ENCODE measurements around the gene URGCP.

The URGCP gene

GRCh38 chr7:43890468-43890867 lies 15.9 kb downstream of the URGCP start:
- DNase-seq (ENCODE audit: low spot score), result no peak
- H2BK12ac ChIP-seq (ENCODE audit: low read length), result no peak overlapping the region
- WGBS, 2 donors (ENCODE audit: extremely low coverage in 2 of 2, insufficient read length in 2 of 2, insufficient replicate concordance in 1 of 2), result no CpG with 5 or more reads among the region's 6 CpGs
- H3K4ac ChIP-seq (ENCODE audit: low read length), result no peak overlapping the region
- no peak overlapping the region for H2BK120ac ChIP-seq (ENCODE audit: low read depth, low read length)
- H4K8ac ChIP-seq (ENCODE audit: low read depth, low read length), result no peak overlapping the region
- H3K36me3 ChIP-seq (replicated peaks in 1 of 2; ENCODE audit: control insufficient read depth in 2 of 2, insufficient read depth in 2 of 2, low read length in 2 of 2), result peaks cover 0 to 19% of the 10 kb centered on the region in 2 donors
- no peaks in the 10 kb centered on the region for H3K79me1 ChIP-seq (ENCODE audit: low read depth, low read length)
- no peaks in the 10 kb centered on the region for H3K9me3 ChIP-seq (replicated peaks in 1 of 2; ENCODE audit: control insufficient read depth in 2 of 2, insufficient read depth in 1 of 2, low read depth in 1 of 2, low read length in 2 of 2)
- no peak overlapping the region for H3K9ac ChIP-seq (ENCODE audit: low read depth, low read length, poor library complexity)
- H3K14ac ChIP-seq (ENCODE audit: low read length), result no peak overlapping the region
- no peak overlapping the region for H3K18ac ChIP-seq (ENCODE audit: low read length)
- H3K23ac ChIP-seq (ENCODE audit: low read depth, low read length, poor library complexity), result no peak overlapping the region
- H2AK5ac ChIP-seq (ENCODE audit: low read depth, low read length), result no peak overlapping the region
- no peaks in the 10 kb centered on the region for H3K27me3 ChIP-seq (ENCODE audit: control insufficient read depth in 3 of 3, insufficient read depth in 3 of 3, low read depth in 1 of 3, low read length in 3 of 3)
- no peaks in the 10 kb centered on the region for H3K4me1 ChIP-seq (ENCODE audit: control insufficient read depth in 2 of 2, insufficient read depth in 1 of 2, low read depth in 1 of 2, low read length in 2 of 2)
- H2BK5ac ChIP-seq (ENCODE audit: low read length), result no peak overlapping the region
- H2BK15ac ChIP-seq (ENCODE audit: low read length), result no peak overlapping the region
- no peak overlapping the region for H3K4me2 ChIP-seq (ENCODE audit: insufficient read depth, low read length, poor library complexity, severe bottlenecking)
- H2AFZ ChIP-seq (ENCODE audit: low read length), result no peak overlapping the region
- H3K4me3 ChIP-seq (ENCODE audit: low read length in 2 of 2), result no peak overlapping the region
- H4K91ac ChIP-seq (ENCODE audit: low read depth, low read length, poor library complexity), result no peak overlapping the region
- no peak overlapping the region for H3K27ac ChIP-seq (replicated peaks; ENCODE audit: low read length)

GRCh38 chr7:43888993-43889945 lies 17.1 kb downstream of the URGCP start:
- Histone ChIP-seq H3K4me2 (ENCODE audit: insufficient read depth, low read length, poor library complexity, severe bottlenecking) (no peak overlapping the region), H4K8ac (ENCODE audit: low read depth, low read length) (no peak overlapping the region), H2AK5ac (ENCODE audit: low read depth, low read length) (no peak overlapping the region), H4K91ac (ENCODE audit: low read depth, low read length, poor library complexity) (no peak overlapping the region), H2BK12ac (ENCODE audit: low read length) (no peak overlapping the region), H3K14ac (ENCODE audit: low read length) (no peak overlapping the region), H3K79me1 (ENCODE audit: low read depth, low read length) (no peaks in the 10 kb centered on the region), H2BK5ac (ENCODE audit: low read length) (no peak overlapping the region), H3K36me3 (replicated peaks in 1 of 2; ENCODE audit: control insufficient read depth in 2 of 2, insufficient read depth in 2 of 2, low read length in 2 of 2) (peaks cover 0 to 28% of the 10 kb centered on the region in 2 donors), H3K27ac (replicated peaks; ENCODE audit: low read length) (no peak overlapping the region), H3K4me1 (ENCODE audit: control insufficient read depth in 2 of 2, insufficient read depth in 1 of 2, low read depth in 1 of 2, low read length in 2 of 2) (no peaks in the 10 kb centered on the region), H3K23ac (ENCODE audit: low read depth, low read length, poor library complexity) (no peak overlapping the region), H3K4me3 (ENCODE audit: low read length in 2 of 2) (no peak overlapping the region), H2BK120ac (ENCODE audit: low read depth, low read length) (no peak overlapping the region), H2BK15ac (ENCODE audit: low read length) (no peak overlapping the region), H3K18ac (ENCODE audit: low read length) (no peak overlapping the region), H3K9ac (ENCODE audit: low read depth, low read length, poor library complexity) (no peak overlapping the region), H2AFZ (ENCODE audit: low read length) (no peak overlapping the region), H3K9me3 (replicated peaks in 1 of 2; ENCODE audit: control insufficient read depth in 2 of 2, insufficient read depth in 1 of 2, low read depth in 1 of 2, low read length in 2 of 2) (no peaks in the 10 kb centered on the region), H3K27me3 (ENCODE audit: control insufficient read depth in 3 of 3, insufficient read depth in 3 of 3, low read depth in 1 of 3, low read length in 3 of 3) (no peaks in the 10 kb centered on the region), H3K4ac (ENCODE audit: low read length) (no peak overlapping the region)
- no CpG with 5 or more reads among the region's 7 CpGs for WGBS, 2 donors (ENCODE audit: extremely low coverage in 2 of 2, insufficient read length in 2 of 2, insufficient replicate concordance in 1 of 2)
- no peak for DNase-seq (ENCODE audit: low spot score)

GRCh38 chr7:43884617-43885016 lies 21.8 kb downstream of the URGCP start:
- H3K36me3 ChIP-seq (replicated peaks in 1 of 2; ENCODE audit: control insufficient read depth in 2 of 2, insufficient read depth in 2 of 2, low read length in 2 of 2), result peaks cover 0 to 67% of the 10 kb centered on the region in 2 donors
- no peak overlapping the region for H2BK12ac ChIP-seq (ENCODE audit: low read length)
- H2AFZ ChIP-seq (ENCODE audit: low read length), result no peak overlapping the region
- H3K14ac ChIP-seq (ENCODE audit: low read length), result no peak overlapping the region
- no peak overlapping the region for H3K4me3 ChIP-seq (ENCODE audit: low read length in 2 of 2)
- H2BK15ac ChIP-seq (ENCODE audit: low read length), result no peak overlapping the region
- no peak overlapping the region for H4K8ac ChIP-seq (ENCODE audit: low read depth, low read length)
- H3K18ac ChIP-seq (ENCODE audit: low read length), result no peak overlapping the region
- H3K27me3 ChIP-seq (ENCODE audit: control insufficient read depth in 3 of 3, insufficient read depth in 3 of 3, low read depth in 1 of 3, low read length in 3 of 3), result no peaks in the 10 kb centered on the region
- H3K9me3 ChIP-seq (replicated peaks in 1 of 2; ENCODE audit: control insufficient read depth in 2 of 2, insufficient read depth in 1 of 2, low read depth in 1 of 2, low read length in 2 of 2), result no peaks in the 10 kb centered on the region
- no peak overlapping the region for H3K4me2 ChIP-seq (ENCODE audit: insufficient read depth, low read length, poor library complexity, severe bottlenecking)
- H4K91ac ChIP-seq (ENCODE audit: low read depth, low read length, poor library complexity), result no peak overlapping the region
- H2BK5ac ChIP-seq (ENCODE audit: low read length), result no peak overlapping the region
- no peak overlapping the region for H3K27ac ChIP-seq (replicated peaks; ENCODE audit: low read length)
- H2AK5ac ChIP-seq (ENCODE audit: low read depth, low read length), result no peak overlapping the region
- H3K79me1 ChIP-seq (ENCODE audit: low read depth, low read length), result no peaks in the 10 kb centered on the region
- no peaks in the 10 kb centered on the region for H3K4me1 ChIP-seq (ENCODE audit: control insufficient read depth in 2 of 2, insufficient read depth in 1 of 2, low read depth in 1 of 2, low read length in 2 of 2)
- DNase-seq (ENCODE audit: low spot score), result no peak
- no peak overlapping the region for H3K23ac ChIP-seq (ENCODE audit: low read depth, low read length, poor library complexity)
- no peak overlapping the region for H2BK120ac ChIP-seq (ENCODE audit: low read depth, low read length)
- WGBS, 2 donors (ENCODE audit: extremely low coverage in 2 of 2, insufficient read length in 2 of 2, insufficient replicate concordance in 1 of 2), result no CpG with 5 or more reads among the region's 4 CpGs
- no peak overlapping the region for H3K9ac ChIP-seq (ENCODE audit: low read depth, low read length, poor library complexity)
- H3K4ac ChIP-seq (ENCODE audit: low read length), result no peak overlapping the region

- Histone ChIP-seq H3K36me3 (replicated peaks in 1 of 2; ENCODE audit: control insufficient read depth in 2 of 2, insufficient read depth in 2 of 2, low read length in 2 of 2) (peaks cover under 1 to 71% of the 10 kb centered on the region in 2 donors), H2AK5ac (ENCODE audit: low read depth, low read length) (no peak overlapping the region), H4K91ac (ENCODE audit: low read depth, low read length, poor library complexity) (no peak overlapping the region), H3K9ac (ENCODE audit: low read depth, low read length, poor library complexity) (no peak overlapping the region), H2AFZ (ENCODE audit: low read length) (no peak overlapping the region), H3K4ac (ENCODE audit: low read length) (no peak overlapping the region), H3K4me1 (ENCODE audit: control insufficient read depth in 2 of 2, insufficient read depth in 1 of 2, low read depth in 1 of 2, low read length in 2 of 2) (no peaks in the 10 kb centered on the region), H3K18ac (ENCODE audit: low read length) (no peak overlapping the region), H3K9me3 (replicated peaks in 1 of 2; ENCODE audit: control insufficient read depth in 2 of 2, insufficient read depth in 1 of 2, low read depth in 1 of 2, low read length in 2 of 2) (no peaks in the 10 kb centered on the region), H2BK120ac (ENCODE audit: low read depth, low read length) (no peak overlapping the region), H3K4me3 (ENCODE audit: low read length in 2 of 2) (no peak overlapping the region), H4K8ac (ENCODE audit: low read depth, low read length) (no peak overlapping the region), H3K27me3 (ENCODE audit: control insufficient read depth in 3 of 3, insufficient read depth in 3 of 3, low read depth in 1 of 3, low read length in 3 of 3) (no peaks in the 10 kb centered on the region), H3K79me1 (ENCODE audit: low read depth, low read length) (no peaks in the 10 kb centered on the region), H3K23ac (ENCODE audit: low read depth, low read length, poor library complexity) (no peak overlapping the region), H2BK15ac (ENCODE audit: low read length) (no peak overlapping the region), H3K4me2 (ENCODE audit: insufficient read depth, low read length, poor library complexity, severe bottlenecking) (no peak overlapping the region), H3K27ac (replicated peaks; ENCODE audit: low read length) (no peak overlapping the region), H2BK12ac (ENCODE audit: low read length) (no peak overlapping the region), H2BK5ac (ENCODE audit: low read length) (no peak overlapping the region), H3K14ac (ENCODE audit: low read length) (no peak overlapping the region)
- no CpG with 5 or more reads among the region's 4 CpGs for WGBS, 2 donors (ENCODE audit: extremely low coverage in 2 of 2, insufficient read length in 2 of 2, insufficient replicate concordance in 1 of 2)
- no peak for DNase-seq (ENCODE audit: low spot score)
Measured at GRCh38 chr7:43884209-43884608, 22.2 kb downstream of the URGCP start.

Data from neuronal stem cell (in vitro differentiated cells).